Measurements from ENCODE around the gene TSC2. TPM values are rescaled to one million over a fixed set of nuclear protein-coding genes. Genes with fewer than 3 reads are reported as not detected.
A peak's percentile ranks its signal among the peaks of the same experiment; 100 is the strongest.
"Not testable (repeated sequence)": the region's sequence is repeated elsewhere in the genome, so short reads cannot be mapped to it uniquely, and the experiment has no call there.

Gene TSC2
- total and polyA plus RNA-seq, 2 donors (not counting 3 experiments of a cell fraction or from before 2014, with no cell fraction given): 87.9 to 144 TPM

GRCh38 chr16:2117960-2118722, 70.4 kb downstream of the TSC2 start:
- H3K36me3 ChIP-seq (ENCODE audit: control insufficient read depth in 2 of 2, extremely low read depth in 1 of 2, insufficient read depth in 2 of 2, low read length in 2 of 2); H2AFZ ChIP-seq (ENCODE audit: low read depth, low read length); POLR2A ChIA-PET; H4K20me1 ChIP-seq (replicated peaks; ENCODE audit: control insufficient read depth, extremely low read depth, insufficient read depth, low read length); H3K27me3 ChIP-seq (ENCODE audit: control insufficient read depth in 2 of 2, insufficient read depth in 2 of 2, low read length in 2 of 2); H3K79me2 ChIP-seq (ENCODE audit: control insufficient read depth, insufficient read depth, low read length); H3K4me2 ChIP-seq (ENCODE audit: insufficient read depth, low read length); DNase-seq (ENCODE audit: low read depth, low spot score); H3K4me1 ChIP-seq (ENCODE audit: control insufficient read depth, extremely low read depth, insufficient read depth, low read length); dilution Hi-C loops (cut with MboI; ENCODE audit: extremely low pct_ligation_motif_present, low sequenced_read_pairs); H3K9me1 ChIP-seq (replicated peaks; ENCODE audit: control insufficient read depth, extremely low read depth, insufficient read depth, low read length); H3K4me3 ChIP-seq (replicated peaks in 1 of 3; ENCODE audit: insufficient read depth in 1 of 3, low read depth in 1 of 3, low read length in 3 of 3); H3K9ac ChIP-seq (replicated peaks; ENCODE audit: extremely low read depth, insufficient read depth, low read length); FAIRE-seq; H3K27ac ChIP-seq (ENCODE audit: insufficient read depth, low read depth, low read length); CTCF ChIA-PET; intact Hi-C loops (cut with micrococcal nuclease); H3K9me3 ChIP-seq (replicated peaks; ENCODE audit: control insufficient read depth, insufficient read depth, low read length): not testable (repeated sequence)
- TSS peak; percentile 37 for BruUV-seq (replicated peaks)

GRCh38 chr16:2121325-2121724, 73.5 kb downstream of the TSC2 start:
- dilution Hi-C loops (cut with MboI; ENCODE audit: extremely low pct_ligation_motif_present, low sequenced_read_pairs); H3K36me3 ChIP-seq (ENCODE audit: control insufficient read depth in 2 of 2, extremely low read depth in 1 of 2, insufficient read depth in 2 of 2, low read length in 2 of 2); H3K4me3 ChIP-seq (replicated peaks in 1 of 3; ENCODE audit: insufficient read depth in 1 of 3, low read depth in 1 of 3, low read length in 3 of 3); H3K27ac ChIP-seq (ENCODE audit: insufficient read depth, low read depth, low read length); H3K9me3 ChIP-seq (replicated peaks; ENCODE audit: control insufficient read depth, insufficient read depth, low read length); DNase-seq (ENCODE audit: low read depth, low spot score); H3K9me1 ChIP-seq (replicated peaks; ENCODE audit: control insufficient read depth, extremely low read depth, insufficient read depth, low read length); H2AFZ ChIP-seq (ENCODE audit: low read depth, low read length); BruUV-seq (replicated peaks); H3K4me2 ChIP-seq (ENCODE audit: insufficient read depth, low read length); H3K9ac ChIP-seq (replicated peaks; ENCODE audit: extremely low read depth, insufficient read depth, low read length); H3K27me3 ChIP-seq (ENCODE audit: control insufficient read depth in 2 of 2, insufficient read depth in 2 of 2, low read length in 2 of 2); H4K20me1 ChIP-seq (replicated peaks; ENCODE audit: control insufficient read depth, extremely low read depth, insufficient read depth, low read length); POLR2A ChIA-PET: not testable (repeated sequence)
- H3K79me2 ChIP-seq (ENCODE audit: control insufficient read depth, insufficient read depth, low read length): peaks cover 17% of the 10 kb centered on the region
- FAIRE-seq: peak; percentile 31
- CTCF ChIA-PET: interaction anchor here (1.0 to 2.2 kb wide), 5 partner anchors 19 to 117 kb away, joined by 3 to 29 read pairs (median 3); no protein-coding TSS in a partner anchor
- H3K4me1 ChIP-seq (ENCODE audit: control insufficient read depth, extremely low read depth, insufficient read depth, low read length): peaks cover 25% of the 10 kb centered on the region
- intact Hi-C loops (cut with micrococcal nuclease): loop anchor here (1.0 kb wide), 1 partner anchor 19 kb away; no protein-coding TSS in a partner anchor

All from endothelial cell of umbilical vein (primary cell).